Measurements from ENCODE around the gene CTNNA3. TPM values are rescaled to one million over a fixed set of nuclear protein-coding genes. Genes with fewer than 3 reads are reported as not detected.
A peak's percentile ranks its signal among the peaks of the same experiment; 100 is the strongest.

The CTNNA3 gene
- total RNA-seq, 6 experiments from 2014 or later, result 0.19 to 3.6 (median 1.2) TPM

DNA sequence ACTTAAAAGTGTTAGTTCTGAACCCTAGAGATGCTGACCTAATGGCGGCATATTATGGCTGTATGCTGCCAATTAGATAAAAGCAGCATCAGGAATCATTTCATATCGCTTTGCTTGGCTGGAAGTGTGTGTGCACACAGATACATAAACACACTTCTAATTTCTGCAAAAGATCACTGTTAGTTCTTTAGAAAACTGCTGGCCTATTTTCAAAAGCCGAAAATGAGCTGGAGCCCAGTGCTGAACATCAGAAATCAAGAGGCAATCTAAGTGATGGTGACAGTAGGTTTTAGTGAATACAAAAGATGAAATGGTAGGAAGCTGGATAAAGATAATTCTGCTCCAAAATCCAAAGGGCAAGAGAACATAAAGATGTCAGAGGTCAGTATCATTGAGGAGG, 1516.0 kb downstream of the CTNNA3 start:
- H3K27ac ChIP-seq, result no peak overlapping the region
- H3K4me1 ChIP-seq, result no peaks in the 10 kb centered on the region
- WGBS (ENCODE audit: insufficient coverage, low coverage, low lambda C conversion rate, missing lambda C conversion rate), result 90% methylated on average over 3 of the region's 3 CpGs
- no peaks in the 10 kb centered on the region for H3K27me3 ChIP-seq
- H3K36me3 ChIP-seq, result no peaks in the 10 kb centered on the region
- DNase-seq (no peak), ATAC-seq (no peak)
- H3K4me3 ChIP-seq, result no peak overlapping the region
- TF ChIP-seq POLR2A (IDR thresholded peaks at IDR 0.05), result no peak
- TF ChIP-seq, protein P1, sequence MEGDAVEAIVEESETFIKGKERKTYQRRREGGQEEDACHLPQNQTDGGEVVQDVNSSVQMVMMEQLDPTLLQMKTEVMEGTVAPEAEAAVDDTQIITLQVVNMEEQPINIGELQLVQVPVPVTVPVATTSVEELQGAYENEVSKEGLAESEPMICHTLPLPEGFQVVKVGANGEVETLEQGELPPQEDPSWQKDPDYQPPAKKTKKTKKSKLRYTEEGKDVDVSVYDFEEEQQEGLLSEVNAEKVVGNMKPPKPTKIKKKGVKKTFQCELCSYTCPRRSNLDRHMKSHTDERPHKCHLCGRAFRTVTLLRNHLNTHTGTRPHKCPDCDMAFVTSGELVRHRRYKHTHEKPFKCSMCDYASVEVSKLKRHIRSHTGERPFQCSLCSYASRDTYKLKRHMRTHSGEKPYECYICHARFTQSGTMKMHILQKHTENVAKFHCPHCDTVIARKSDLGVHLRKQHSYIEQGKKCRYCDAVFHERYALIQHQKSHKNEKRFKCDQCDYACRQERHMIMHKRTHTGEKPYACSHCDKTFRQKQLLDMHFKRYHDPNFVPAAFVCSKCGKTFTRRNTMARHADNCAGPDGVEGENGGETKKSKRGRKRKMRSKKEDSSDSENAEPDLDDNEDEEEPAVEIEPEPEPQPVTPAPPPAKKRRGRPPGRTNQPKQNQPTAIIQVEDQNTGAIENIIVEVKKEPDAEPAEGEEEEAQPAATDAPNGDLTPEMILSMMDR (IDR thresholded peaks at IDR 0.05), result no peak
- no peaks in the 10 kb centered on the region for H3K9me3 ChIP-seq
- intact Hi-C loops (cut with DNase I), result no loop called here

DNA sequence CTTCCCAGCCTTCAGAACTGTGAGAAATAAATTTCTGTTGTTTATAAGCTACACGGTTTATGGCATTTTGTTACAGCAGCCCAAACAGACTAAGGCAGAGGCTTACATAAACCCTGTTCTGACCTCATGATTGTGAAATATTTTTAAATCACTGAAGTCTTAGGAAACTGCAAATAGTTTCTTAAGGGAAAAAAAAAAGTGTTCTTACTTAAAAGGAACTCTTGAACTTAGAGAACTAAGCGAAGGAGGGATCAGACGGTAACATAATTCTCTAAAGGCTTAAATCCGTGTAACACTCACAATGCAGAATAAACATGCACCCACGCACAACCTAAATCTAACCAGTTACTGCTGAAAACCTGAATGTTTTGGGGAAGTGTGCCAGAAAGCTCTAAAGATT, 1519.2 kb downstream of the CTNNA3 start:
- 63% methylated on average over 4 of the region's 5 CpGs for WGBS (ENCODE audit: insufficient coverage, low coverage, low lambda C conversion rate, missing lambda C conversion rate)
- peak in 3 of 4 donors; percentile 60 to 71 (median 64) for ATAC-seq
- no peak for TF ChIP-seq POLR2A (IDR thresholded peaks at IDR 0.05)
- TF ChIP-seq, protein P1 (IDR thresholded peaks at IDR 0.05), result no peak

DNA sequence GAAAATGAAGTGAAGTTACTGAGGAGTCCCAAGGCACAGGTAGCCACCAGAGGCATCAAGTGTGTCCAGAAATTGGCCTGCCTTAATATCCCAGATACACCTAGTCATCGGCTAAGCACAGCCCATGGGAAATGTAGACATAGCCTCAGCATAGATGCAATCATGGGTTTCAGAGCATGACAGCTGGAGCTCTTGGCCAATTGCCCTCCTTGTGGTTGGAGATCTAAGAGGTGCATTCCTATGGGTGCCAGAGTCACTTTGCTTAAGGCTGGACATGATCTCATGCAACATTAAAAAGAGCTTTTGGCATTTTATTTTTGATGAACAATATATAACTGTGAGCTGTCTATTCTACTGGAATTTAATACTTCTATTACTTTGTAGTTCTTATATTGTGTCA, 1528.2 kb downstream of the CTNNA3 start:
- Histone ChIP-seq H3K9me3 (no peaks in the 10 kb centered on the region), H3K27me3 (no peaks in the 10 kb centered on the region), H3K4me3 (no peak overlapping the region), H3K4me1 (no peaks in the 10 kb centered on the region), H3K27ac (no peak overlapping the region), H3K36me3 (no peaks in the 10 kb centered on the region)
- ATAC-seq, result no peak
- no peak for TF ChIP-seq POLR2A (IDR thresholded peaks at IDR 0.05)
- TF ChIP-seq, protein P1 (IDR thresholded peaks at IDR 0.05), result no peak
- intact Hi-C loops (cut with DNase I), result no loop called here
- DNase-seq, result no peak
- WGBS (ENCODE audit: insufficient coverage, low coverage, low lambda C conversion rate, missing lambda C conversion rate), result no CpG with 5 or more reads among the region's 1 CpG

More for the DNA sequence above, 1519.2 kb downstream of the CTNNA3 start:
- Histone ChIP-seq H3K27me3 (no peaks in the 10 kb centered on the region), H3K4me3 (no peak overlapping the region), H3K27ac (no peak overlapping the region), H3K36me3 (no peaks in the 10 kb centered on the region), H3K9me3 (no peaks in the 10 kb centered on the region), H3K4me1 (no peaks in the 10 kb centered on the region)
- intact Hi-C loops (cut with DNase I), result no loop called here
- no peak for DNase-seq

DNA sequence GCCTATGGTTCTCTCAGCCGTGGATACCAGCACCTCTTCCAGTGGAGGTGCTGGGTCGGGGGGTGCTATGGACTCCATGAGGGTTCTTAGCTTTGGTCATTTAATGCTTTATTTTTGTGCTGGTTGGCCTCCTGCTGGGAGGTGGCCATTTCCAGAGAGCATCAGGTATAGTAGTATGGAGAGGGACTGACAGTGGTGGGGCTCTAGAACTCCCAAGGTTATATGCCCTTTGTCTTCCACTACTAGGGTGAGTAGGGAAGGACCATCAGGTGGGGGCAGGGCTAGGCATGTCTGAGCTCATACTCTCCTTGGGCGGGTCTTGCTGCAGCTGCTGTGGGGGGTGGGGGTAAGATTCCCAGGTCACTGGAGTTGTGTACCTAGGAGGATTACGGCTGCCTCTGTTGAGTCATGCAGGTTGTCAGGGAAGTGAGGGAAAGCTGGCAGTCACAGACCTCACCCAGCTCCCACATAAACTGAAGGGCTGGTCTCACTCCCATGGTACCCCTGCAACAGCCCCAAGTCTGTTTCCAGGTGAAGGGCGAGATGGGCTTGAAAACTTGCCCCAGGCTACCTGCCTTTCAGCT, 1533.3 kb downstream of the CTNNA3 start:
- Histone ChIP-seq H3K36me3 (no peaks in the 10 kb centered on the region), H3K9me3 (no peaks in the 10 kb centered on the region), H3K4me3 (no peak overlapping the region), H3K4me1 (no peaks in the 10 kb centered on the region), H3K27ac (no peak overlapping the region), H3K27me3 (no peaks in the 10 kb centered on the region)
- intact Hi-C loops (cut with DNase I), result no loop called here
- TF ChIP-seq, protein P1 (IDR thresholded peaks at IDR 0.05), result no peak
- no peak for TF ChIP-seq POLR2A (IDR thresholded peaks at IDR 0.05)
- 60% methylated on average over 1 of the region's 5 CpGs for WGBS (ENCODE audit: insufficient coverage, low coverage, low lambda C conversion rate, missing lambda C conversion rate)
- DNase-seq (no peak), ATAC-seq (no peak)

DNA sequence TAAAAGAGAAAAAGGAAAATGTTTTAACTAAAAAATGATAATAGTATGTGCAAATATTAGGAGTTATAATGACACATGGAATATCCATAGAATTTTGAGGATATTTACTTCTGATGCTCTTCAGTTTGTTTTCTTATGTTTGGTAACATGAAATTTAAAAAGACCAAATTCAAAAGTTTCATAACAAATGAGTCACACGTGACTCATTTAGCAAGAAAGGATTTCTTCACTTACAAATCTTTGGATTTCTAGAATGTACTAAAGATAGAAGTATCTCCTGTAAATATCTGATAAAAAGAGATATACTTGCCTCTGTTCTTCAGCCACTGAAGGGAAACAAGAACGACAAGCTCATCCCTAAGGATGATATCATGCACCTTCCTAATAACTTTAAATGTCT, 1544.6 kb downstream of the CTNNA3 start:
- TF ChIP-seq POLR2A (IDR thresholded peaks at IDR 0.05), result no peak
- TF ChIP-seq, protein P1 (IDR thresholded peaks at IDR 0.05), result no peak
- no peak overlapping the region for H3K4me3 ChIP-seq
- no peaks in the 10 kb centered on the region for H3K9me3 ChIP-seq
- DNase-seq (no peak), ATAC-seq (no peak)
- WGBS (ENCODE audit: insufficient coverage, low coverage, low lambda C conversion rate, missing lambda C conversion rate), result 45% methylated on average over 2 of the region's 2 CpGs
- intact Hi-C loops (cut with DNase I), result no loop called here
- H3K27me3 ChIP-seq, result no peaks in the 10 kb centered on the region
- no peak overlapping the region for H3K27ac ChIP-seq
- no peaks in the 10 kb centered on the region for H3K4me1 ChIP-seq
- no peaks in the 10 kb centered on the region for H3K36me3 ChIP-seq

Measured in right lobe of liver (tissue), 6 donors.